HG02588 (cell line): Measurements from ENCODE around the gene COL12A1.

Experiments
- ATAC-seq: cut with Tn5 transposase; IDR thresholded peaks from one replicate; pipeline ENCODE4 v1.9.1; 2021; ENCODE audit warnings: mild to moderate bottlenecking, moderate library complexity; ENCODE audit not compliant: unreplicated experiment

COL12A1 gene

GRCh38 chr6:75145211-75145610 lies 60.6 kb downstream of the COL12A1 start:
- ATAC-seq, result no peak

DNA sequence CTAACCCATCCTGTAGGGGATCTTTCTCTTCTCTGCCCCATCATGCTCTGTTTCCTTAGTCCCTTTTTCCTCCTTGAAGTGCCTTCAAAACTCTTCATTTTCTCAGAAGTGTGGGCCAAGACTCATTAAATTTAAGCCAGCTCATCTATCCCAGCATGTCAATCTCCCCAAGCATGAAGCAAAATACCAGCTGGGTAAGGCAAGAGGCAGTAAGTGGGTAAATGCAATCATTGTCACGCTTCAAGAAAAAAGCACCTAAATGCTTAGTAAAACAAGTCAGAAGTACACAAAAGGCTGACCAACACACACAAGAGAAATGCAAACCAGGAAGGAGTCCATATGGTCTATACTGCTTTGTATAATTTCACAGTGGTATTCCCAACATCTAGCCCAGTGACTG lies 61.5 kb downstream of the COL12A1 start:
- no peak for ATAC-seq

GRCh38 chr6:75143191-75143590 lies 62.7 kb downstream of the COL12A1 start:
- no peak for ATAC-seq

DNA sequence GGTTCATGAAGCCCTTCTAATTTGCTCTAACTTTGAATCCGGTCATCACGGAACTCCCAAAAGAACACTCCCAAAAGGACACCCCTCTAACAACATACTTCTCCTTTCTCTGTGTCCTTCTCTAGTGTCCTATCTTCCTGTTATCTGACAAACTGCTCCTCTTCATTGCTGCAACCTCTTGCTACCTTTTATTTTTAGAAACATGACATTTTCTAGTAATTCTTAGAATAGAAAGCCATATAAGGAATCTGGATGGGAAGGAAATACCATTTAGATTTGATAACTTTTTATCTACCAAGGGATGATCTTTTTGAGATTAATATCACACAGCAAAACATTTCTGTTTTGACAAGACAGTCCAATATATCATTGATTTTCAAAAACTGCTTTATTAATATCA lies 63.1 kb downstream of the COL12A1 start:
- no peak for ATAC-seq

GRCh38 chr6:75135876-75136275 lies 70.0 kb downstream of the COL12A1 start:
- no peak for ATAC-seq

- no peak for ATAC-seq
Measured at GRCh38 chr6:75135450-75135849, 70.4 kb downstream of the COL12A1 start.

DNA sequence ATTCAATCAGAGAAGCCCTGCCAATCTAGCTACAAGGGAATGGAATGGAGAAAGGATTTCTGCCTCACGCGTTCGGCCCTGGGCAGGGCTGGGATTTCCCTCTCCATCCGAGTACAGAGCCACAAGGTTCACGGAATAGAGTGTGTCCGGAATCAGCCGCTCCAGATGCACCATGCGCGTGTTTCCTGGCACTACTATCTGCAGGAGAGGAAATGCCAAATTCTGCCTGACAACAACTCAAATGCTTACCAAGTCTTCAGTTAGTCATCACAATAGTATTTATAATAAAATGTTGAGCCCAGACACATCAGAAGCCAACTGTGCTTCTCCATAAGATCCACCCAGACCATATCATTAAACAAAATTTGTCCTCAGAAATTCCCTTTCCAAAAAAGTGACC lies 75.1 kb downstream of the COL12A1 start:
- no peak for ATAC-seq

DNA sequence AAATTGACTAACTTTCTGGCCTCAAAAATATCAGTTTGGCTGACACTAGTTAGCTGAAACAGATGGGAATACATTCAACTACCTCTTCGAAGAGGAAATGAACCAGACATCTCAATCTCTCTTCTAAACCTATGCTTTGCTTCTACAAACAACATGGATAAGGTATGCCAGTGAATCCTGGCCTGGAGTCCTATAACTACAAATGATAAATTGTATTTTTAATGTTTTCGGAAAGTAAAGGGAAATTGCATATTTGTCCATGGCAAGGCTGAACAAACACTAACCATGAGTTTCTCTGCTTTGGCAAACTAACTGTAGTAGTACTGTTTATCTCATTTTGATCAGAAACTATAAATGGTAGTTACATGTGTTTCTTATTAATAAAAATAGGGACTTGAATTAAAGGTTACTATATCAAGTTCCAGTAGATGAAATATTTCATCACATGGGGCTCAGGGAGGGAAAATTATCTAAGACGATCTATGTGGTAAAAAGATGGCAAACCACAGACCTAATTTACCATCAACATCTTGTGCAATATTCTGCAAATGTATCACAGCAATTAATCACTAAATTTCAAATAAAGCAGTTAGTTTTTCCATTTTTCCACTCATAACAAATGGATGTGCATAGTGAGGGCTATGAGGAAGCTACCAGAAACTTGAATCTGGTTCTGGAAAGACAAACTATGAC lies 76.8 kb downstream of the COL12A1 start:
- no peak for ATAC-seq

DNA sequence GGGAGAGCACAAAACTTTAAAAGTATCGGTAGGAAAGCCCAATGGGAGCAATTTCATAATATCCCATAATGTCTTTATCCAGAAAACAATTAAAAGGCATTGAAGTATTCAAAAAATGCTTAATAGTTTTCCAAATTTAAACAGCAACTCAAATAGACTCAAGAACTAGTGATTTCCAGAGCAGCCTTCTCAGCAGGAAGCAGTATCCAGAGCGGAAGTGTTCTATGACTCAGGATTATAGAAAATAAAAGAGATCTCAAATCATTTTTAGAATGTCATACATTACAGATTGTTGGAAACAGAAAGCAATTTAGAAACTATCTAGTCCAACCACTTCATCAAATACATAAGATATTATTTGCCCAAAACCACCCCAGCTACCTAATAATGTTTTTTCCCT lies 79.3 kb downstream of the COL12A1 start:
- no peak for ATAC-seq

DNA sequence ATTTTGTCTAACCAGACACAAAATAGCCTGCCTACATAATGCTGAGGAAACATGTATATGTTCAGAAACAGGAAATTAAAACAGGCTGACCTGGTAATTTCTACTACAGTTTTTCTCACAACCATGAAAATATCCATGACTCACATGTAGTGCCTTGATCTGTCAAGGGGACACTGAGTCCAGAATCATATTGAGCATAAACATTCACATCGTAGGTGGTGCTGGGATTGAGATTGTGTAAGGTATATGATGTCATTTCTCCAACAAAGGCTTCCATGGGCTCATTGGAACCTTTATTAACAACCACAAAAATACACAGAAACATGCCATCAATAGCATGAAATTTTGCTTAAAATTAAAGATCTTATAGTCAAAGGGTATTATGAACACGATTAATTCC lies 80.9 kb downstream of the COL12A1 start:
- ATAC-seq, result no peak

GRCh38 chr6:75124085-75124484 lies 81.8 kb downstream of the COL12A1 start:
- ATAC-seq, result no peak

GRCh38 chr6:75118925-75119515 lies 86.8 kb downstream of the COL12A1 start:
- no peak for ATAC-seq

- no peak for ATAC-seq
Measured at GRCh38 chr6:75117701-75118100, 88.2 kb downstream of the COL12A1 start.

GRCh38 chr6:75116946-75117345 lies 88.9 kb downstream of the COL12A1 start:
- no peak for ATAC-seq

GRCh38 chr6:75115481-75115880 lies 90.4 kb downstream of the COL12A1 start:
- ATAC-seq, result no peak

- no peak for ATAC-seq
Measured at GRCh38 chr6:75114806-75115205, 91.0 kb downstream of the COL12A1 start.

DNA sequence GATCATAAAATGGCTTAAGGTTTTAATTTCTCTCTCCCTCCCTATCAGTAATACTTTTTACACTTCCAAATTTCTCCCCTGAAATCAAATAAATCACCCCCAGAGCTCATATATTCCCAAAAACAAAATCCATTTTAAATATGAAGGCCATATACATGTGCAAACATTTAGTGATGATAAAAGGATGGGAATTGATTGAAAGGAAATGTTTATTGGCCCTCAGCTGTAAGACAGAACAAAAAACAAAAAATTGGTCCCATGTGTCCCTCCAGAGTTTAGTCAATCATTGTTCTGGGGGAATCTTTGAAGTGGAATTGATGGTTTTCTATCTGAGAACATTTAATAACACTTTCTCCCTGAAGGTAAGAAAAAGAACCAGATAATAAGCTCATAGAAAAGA lies 91.7 kb downstream of the COL12A1 start:
- no peak for ATAC-seq

GRCh38 chr6:75113446-75113845 lies 92.4 kb downstream of the COL12A1 start:
- no peak for ATAC-seq

DNA sequence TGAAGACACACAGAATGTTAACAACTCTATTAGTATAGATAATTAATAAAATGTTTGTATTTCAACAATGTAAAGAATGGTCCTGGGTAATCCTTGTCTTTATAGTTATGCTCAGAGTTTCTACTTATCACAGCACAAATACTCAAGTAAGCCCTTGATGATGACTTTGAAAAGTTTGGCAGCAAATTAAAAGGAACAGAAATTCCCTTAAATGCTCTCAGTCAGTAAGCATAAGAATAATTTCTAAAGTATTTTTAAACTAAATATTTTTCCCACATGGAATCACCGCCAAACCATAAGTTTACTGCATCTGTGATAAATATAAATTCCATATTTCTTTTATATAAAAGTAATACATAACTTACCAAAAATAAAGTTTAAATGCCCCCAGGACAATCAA lies 96.1 kb downstream of the COL12A1 start:
- ATAC-seq, result no peak

GRCh38 chr6:75109022-75109421 lies 96.8 kb downstream of the COL12A1 start:
- no peak for ATAC-seq

- no peak for ATAC-seq
Measured at GRCh38 chr6:75108333-75108974, 97.4 kb downstream of the COL12A1 start.

DNA sequence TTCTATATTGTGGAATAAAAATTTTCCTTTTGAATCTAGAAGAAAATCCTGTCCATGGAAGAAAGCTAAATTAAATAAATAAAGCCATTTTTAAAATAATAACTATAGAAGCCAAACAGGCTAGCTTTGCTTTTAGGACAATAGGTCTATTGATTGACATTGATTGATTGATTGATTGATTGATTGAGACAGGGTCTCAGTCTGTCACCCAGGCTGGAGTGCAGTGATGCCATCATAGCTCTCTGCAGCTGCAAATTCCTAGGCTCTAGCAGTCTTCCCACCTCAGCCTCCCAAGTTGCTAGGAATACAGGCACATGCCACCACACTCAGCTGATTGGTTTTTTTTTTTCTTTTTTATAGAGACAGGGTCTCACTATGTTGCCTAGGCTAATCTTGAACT lies 97.9 kb downstream of the COL12A1 start:
- ATAC-seq, result no peak
